ENCODE data around the gene WDR6.

Gene WDR6

GRCh38 chr3:49007068-49007770 lies at the start of gene WDR6:
Gene WDR6 (plus strand): TSS chr3:49007391. CDS start chr3:49007432, 41 bp downstream.
- DNase-seq (ENCODE audit: low read depth in 2 of 2): peak; percentile 95 to 96

DNA sequence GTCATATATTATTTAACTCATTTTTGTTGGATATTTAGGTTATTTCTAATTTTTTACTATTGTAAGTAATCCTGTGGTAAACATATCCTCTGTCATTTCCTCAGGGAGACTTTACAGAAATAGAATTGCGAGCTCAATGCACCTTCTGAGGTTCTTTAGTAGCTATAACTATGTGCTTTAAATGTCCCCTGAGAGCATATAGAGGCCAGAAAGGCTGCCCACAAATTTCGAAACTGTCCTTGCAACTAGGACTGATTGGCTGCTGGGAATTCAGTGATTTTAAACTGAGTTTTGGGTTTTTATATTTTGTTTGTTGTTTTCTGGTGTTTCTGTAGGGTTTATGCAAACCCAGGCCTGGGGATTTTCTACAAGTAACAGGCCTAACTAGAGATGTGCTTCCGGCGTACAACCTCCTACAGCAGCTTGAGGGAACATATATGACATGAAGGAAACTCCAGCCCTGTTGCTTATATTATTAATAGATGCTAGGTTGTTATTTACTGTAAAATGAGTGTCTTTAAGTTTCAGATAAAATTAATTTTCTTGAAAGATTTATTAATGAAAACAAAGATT lies 46.3 kb upstream of the WDR6 start:
- no peak for DNase-seq (ENCODE audit: low read depth in 2 of 2)

- no peak for DNase-seq (ENCODE audit: low read depth in 2 of 2)
Measured at GRCh38 chr3:48962340-48962739, 44.9 kb upstream of the WDR6 start.

DNA sequence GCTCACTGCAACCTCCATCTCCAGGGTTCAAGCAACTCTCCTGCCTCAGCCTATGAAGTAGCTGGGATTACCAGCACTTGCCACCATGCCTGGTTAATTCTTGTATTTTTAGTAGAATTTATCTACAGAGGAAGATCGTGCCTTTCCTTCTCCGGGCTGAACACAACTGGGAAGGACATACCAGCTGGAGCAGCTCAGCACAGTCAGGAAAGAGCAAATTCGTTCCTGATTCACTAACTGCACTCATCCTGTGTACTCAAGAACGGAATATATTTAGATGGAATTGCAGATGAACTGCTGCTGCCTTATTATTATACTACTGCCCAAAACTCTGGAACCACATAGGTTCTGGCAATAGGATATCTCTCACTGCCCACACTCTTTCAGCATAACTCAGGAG lies 44.3 kb upstream of the WDR6 start:
- DNase-seq (ENCODE audit: low read depth in 2 of 2): no peak

GRCh38 chr3:48963591-48963990 lies 43.6 kb upstream of the WDR6 start:
- no peak for DNase-seq (ENCODE audit: low read depth in 2 of 2)

GRCh38 chr3:48966367-48966766 lies 40.8 kb upstream of the WDR6 start:
- no peak for DNase-seq (ENCODE audit: low read depth in 2 of 2)

DNA sequence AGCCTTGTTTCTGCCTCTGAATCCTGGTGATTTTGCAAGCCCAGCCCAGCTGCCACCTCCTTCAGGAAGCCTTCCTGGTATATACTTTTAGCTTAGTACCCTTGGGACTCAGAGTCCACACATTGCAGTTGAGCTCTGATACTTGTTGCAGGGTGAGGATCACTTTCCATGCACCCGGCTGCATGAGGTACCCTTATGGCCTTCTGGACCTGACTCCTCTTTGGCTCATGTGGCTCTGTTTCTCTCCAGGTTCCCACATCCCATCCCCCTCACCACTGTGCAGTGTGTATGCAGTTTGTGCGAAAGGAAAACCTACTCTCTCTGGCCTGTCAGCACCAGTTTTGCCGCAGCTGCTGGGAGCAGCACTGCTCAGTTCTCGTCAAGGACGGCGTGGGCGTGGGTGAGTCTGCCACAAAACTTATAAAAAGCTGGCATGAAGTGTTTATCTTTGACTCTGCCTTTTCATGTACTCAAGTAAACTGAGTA lies 40.3 kb upstream of the WDR6 start:
- DNase-seq (ENCODE audit: low read depth in 2 of 2): peak in 1 of 2 donors; percentile 3

DNA sequence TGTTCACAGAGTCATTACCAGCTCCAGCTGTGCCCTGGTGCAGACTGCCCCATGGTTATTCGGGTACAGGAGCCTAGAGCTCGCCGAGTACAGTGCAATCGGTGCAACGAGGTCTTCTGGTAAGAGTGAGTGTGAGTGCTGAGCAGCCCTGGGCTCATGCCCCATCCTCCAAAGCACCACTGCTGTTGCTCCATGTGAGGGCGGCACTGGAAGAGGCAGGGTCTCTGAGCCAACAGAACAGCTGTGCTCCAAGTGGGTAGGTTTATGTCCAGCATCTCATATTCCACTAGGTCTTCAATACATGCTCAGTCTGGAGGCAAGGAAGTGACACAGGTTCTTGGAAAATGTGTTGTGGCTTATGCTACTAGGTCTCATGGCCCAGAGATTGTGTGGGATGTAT lies 36.6 kb upstream of the WDR6 start:
- no peak for DNase-seq (ENCODE audit: low read depth in 2 of 2)

GRCh38 chr3:48974076-48974864 lies 32.9 kb upstream of the WDR6 start:
- no peak for DNase-seq (ENCODE audit: low read depth in 2 of 2)

DNA sequence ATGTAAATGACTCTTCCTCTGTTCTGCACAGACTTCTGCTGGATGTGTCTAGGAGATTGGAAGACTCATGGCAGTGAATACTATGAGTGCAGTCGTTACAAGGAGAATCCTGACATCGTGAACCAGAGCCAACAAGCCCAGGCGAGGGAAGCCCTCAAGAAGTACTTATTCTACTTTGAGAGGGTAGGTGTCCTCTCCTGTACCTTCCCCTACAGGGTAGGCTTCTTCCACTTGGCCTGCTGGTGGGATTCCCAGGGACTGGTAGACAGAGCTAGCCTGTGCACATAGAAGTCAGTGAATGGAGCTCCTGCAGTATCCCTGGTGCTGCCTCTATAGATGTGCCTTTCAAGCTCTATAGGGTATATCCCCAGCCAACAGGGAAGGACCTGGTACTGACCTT lies 27.7 kb upstream of the WDR6 start:
- DNase-seq (ENCODE audit: low read depth in 2 of 2): no peak

DNA sequence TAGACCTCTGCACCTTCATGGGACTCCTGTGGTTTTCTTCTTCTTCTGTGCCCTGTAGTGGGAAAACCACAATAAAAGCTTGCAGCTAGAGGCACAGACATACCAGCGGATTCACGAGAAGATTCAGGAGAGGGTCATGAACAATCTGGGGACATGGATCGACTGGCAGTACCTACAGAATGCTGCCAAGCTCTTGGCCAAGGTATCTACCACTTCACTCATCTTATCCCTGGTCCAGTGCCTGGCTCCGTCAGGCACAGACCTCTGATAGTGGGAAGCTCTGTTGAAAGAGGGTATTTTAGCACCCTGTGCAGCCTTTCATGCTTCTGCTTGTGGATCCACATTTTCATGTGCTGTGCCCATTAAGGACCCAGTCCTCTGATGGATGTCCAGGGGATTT lies 26.9 kb upstream of the WDR6 start:
- no peak for DNase-seq (ENCODE audit: low read depth in 2 of 2)

GRCh38 chr3:48982016-48982415 lies 25.2 kb upstream of the WDR6 start:
- DNase-seq (ENCODE audit: low read depth in 2 of 2): no peak

DNA sequence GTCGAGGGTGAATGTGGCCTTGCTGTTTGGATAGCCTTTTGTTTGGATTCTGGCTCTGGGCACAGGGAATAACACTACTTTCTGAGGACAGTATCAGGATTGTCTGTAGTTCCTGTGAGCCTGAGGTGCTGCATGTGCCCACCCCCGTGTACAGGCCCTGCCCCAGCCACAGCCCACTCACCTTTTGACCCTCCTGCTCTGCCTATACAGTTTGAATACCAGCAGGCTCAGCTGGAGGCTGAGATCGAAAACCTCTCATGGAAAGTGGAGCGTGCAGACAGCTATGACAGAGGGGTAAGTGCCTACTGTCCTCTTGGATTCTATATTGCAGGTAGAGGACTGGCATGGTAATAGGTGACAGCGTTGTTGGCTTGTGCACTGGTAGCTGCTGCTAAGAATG lies 24.5 kb upstream of the WDR6 start:
- DNase-seq (ENCODE audit: low read depth in 2 of 2): no peak

- DNase-seq (ENCODE audit: low read depth in 2 of 2): no peak
Measured at GRCh38 chr3:48983096-48983495, 24.1 kb upstream of the WDR6 start.

DNA sequence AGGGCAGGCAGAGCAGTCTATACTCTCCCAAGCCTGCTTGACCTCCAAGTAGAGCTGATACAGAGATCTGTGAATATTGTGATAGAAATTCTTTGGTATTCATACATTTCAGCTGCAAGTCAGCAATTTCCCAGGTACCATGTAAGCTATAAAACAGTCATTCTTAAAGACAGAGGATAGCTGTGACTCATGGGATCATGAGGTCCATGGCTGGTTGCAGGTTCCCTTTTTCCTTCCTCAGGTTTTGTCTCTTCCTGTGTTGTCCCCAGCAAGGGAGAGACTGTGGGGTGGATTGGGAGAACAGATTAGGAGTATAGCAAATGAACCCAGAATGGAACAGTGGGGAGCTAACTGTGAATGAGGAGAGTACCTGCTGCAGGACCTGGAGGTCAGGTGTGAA lies 22.5 kb upstream of the WDR6 start:
- no peak for DNase-seq (ENCODE audit: low read depth in 2 of 2)

DNA sequence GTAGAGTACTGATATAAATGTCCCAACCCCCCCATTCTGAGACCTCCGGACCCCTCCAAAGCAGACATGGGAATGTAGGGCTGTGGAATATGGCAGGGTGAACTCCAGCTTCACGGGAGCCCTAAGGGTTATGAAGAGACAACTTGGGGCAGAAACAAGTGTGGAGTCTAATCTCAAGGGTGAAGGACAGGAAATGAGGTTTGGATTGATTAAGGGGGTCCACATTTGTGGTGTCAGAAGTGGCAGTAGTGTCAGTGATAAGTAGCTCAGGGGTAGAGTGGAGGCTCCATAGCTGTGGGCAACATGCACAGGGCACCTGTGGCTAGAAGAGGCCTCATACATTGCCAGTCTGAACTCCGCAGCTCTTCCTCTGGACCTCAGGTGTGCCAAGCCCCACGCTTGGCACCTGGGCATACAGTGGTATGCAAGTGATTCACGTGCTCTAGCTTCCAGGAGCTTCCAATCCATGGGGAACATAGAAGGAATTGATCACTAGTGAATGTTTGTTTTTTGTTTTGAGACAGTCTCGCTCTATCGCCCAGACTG lies 21.3 kb upstream of the WDR6 start:
- no peak for DNase-seq (ENCODE audit: low read depth in 2 of 2)

- no peak for DNase-seq (ENCODE audit: low read depth in 2 of 2)
Measured at GRCh38 chr3:48989126-48989795, 17.9 kb upstream of the WDR6 start.

- peak; percentile 79 to 83 for DNase-seq (ENCODE audit: low read depth in 2 of 2)
Measured at GRCh38 chr3:48989796-48990635, 17.2 kb upstream of the WDR6 start, which contains the start of gene P4HTM. Gene P4HTM (plus strand): TSS chr3:48990241. CDS start chr3:48990257, 16 bp downstream.

DNA sequence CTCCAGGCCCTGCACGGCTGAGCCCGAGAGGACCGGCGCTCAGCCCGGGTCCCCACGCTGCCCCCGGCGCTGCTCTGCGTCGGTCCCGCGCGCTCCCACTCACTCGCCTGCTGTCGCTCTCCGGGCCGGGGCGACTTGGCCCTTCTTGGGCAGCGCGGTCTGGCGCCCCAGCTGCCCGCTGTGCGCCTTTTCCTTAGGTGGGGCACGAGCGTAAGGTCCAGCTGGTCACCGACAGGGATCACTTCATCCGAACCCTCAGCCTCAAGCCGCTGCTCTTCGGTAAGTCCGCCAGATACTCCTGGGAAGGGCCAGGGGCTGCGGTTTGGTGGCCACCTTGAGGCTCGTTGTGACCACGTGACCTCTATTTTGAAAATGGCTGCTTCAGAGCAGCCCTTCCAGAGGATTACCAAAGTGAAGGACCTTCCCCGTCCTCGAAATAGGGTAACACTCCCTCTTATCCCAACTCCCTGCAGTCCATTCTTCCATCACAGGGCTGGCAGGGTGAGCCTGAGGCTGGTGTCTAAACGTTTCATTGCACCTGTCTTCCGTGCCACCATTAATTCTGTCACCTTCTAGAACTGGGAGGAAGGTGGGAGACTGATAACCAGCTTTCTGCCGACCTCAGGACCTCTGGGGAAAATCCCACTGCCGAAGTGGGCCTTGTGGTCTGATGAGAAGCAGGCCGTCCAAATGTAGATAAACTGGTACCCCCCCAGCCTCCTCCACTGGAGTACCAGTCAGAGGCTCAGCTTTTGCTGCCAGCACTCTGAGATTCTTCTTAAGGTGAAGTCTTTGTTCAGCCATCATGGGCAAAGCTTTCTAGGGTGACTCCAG lies 16.3 kb upstream of the WDR6 start:
- DNase-seq (ENCODE audit: low read depth in 2 of 2): peak in 1 of 2 donors; percentile 21

Data from stimulated activated CD8-positive, alpha-beta memory T cell treated with anti-CD3 and anti-CD28 coated beads, Interleukin-7, amount 100 ng/mL, for 4 hours (primary cell).